ENCODE measurements around the gene PEX14.

DNA sequence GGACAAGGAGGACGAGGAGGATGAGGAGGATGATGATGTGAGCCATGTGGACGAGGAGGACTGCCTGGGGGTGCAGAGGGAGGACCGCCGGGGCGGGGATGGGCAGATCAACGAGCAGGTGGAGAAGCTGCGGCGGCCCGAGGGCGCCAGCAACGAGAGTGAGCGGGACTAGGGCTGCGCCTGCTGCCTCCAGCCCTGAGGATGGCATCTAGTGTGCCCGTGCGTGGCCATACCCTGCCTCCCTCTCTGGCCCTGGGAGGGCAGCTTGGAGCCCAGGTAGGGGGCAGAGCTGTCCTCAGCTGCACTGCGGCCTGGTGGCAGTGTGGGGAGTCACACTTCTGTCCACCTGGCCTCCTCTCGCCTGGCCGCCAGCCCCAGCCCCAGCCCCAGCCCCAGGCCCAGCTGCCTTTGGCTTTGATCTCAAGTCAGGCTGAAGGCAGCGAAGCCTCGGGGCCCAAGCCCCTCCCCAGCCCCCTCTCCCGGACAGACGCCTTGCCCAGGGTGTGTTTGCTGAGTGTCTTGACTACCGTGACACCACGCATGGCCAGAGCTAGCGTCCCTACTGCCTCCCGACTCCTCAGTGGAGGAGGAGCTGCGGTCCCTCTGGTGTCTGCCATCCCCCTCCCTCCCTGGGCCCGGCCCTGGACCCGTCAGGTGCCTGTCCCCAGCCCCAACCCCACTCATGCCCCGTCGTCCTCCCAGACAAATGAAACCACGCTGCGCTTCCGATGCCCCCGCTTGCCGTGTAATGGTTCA lies 155.2 kb downstream of the PEX14 start:
- TF ChIP-seq ZFP30 (CRISPR knock-in tag; IDR thresholded peaks at IDR 0.05) (no peak), ZC3H10 (CRISPR knock-in tag; IDR thresholded peaks at IDR 0.05) (no peak), ARNTL (CRISPR knock-in tag; IDR thresholded peaks at IDR 0.05; ENCODE audit: borderline replicate concordance, low read depth) (no peak), OSR1 (CRISPR knock-in tag; IDR thresholded peaks at IDR 0.05) (no peak), SNAI2 (CRISPR knock-in tag; IDR thresholded peaks at IDR 0.05) (no peak)
- TF ChIP-seq, protein P1, sequence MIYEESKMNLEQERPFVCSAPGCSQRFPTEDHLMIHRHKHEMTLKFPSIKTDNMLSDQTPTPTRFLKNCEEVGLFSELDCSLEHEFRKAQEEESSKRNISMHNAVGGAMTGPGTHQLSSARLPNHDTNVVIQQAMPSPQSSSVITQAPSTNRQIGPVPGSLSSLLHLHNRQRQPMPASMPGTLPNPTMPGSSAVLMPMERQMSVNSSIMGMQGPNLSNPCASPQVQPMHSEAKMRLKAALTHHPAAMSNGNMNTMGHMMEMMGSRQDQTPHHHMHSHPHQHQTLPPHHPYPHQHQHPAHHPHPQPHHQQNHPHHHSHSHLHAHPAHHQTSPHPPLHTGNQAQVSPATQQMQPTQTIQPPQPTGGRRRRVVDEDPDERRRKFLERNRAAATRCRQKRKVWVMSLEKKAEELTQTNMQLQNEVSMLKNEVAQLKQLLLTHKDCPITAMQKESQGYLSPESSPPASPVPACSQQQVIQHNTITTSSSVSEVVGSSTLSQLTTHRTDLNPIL (CRISPR knock-in tag; IDR thresholded peaks at IDR 0.05; ENCODE audit: low read depth): no peak
- TF ChIP-seq, protein P2, sequence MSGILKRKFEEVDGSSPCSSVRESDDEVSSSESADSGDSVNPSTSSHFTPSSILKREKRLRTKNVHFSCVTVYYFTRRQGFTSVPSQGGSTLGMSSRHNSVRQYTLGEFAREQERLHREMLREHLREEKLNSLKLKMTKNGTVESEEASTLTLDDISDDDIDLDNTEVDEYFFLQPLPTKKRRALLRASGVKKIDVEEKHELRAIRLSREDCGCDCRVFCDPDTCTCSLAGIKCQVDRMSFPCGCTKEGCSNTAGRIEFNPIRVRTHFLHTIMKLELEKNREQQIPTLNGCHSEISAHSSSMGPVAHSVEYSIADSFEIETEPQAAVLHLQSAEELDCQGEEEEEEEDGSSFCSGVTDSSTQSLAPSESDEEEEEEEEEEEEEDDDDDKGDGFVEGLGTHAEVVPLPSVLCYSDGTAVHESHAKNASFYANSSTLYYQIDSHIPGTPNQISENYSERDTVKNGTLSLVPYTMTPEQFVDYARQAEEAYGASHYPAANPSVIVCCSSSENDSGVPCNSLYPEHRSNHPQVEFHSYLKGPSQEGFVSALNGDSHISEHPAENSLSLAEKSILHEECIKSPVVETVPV (CRISPR knock-in tag; IDR thresholded peaks at IDR 0.05): no peak

Data from SK-N-SH treated with all-trans-retinoic acid at 6 μM for 48 hours (cell line).